Daoy (cell line): ENCODE data around the gene A4GALT. TPM values are rescaled to one million over a fixed set of nuclear protein-coding genes. Genes with fewer than 3 reads are reported as not detected.

Experiments
- DNase-seq: peaks from one replicate; pipeline ENCODE4 v3.0.0-alpha.2; 2015; ENCODE audit warnings: low read depth
- total RNA-seq: library from RNA; depleted of rRNA; stranded (reverse); fragments of >200 nt; shearing (Covaris generic); gene quantifications from 2 replicates; pipeline ENCODE4 v1.2.3, GENCODE V29; 2014

The A4GALT gene
- total RNA-seq, 1 experiment from 2014 or later = 3.5 TPM

DNA sequence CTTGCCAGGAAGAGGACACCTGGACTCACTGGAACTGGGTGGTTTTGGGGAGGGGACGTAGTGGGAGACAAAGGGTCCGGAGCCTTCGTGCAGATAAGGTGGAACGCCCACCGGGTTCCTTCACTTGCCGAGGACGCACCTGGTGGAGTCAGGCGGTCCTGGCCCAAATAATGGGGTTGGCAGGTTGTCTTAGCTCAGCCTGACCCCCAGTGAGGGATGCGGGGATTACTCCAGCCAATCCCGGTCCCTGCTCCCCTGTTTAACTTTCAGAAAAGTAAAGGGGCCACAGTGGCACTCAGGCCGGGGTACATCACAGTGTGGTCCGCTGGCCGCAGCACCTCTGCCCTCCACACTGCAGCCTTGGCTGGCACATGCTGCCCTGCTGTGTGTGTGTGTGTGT, 18.0 kb downstream of the A4GALT start:
- no peak for DNase-seq

DNA sequence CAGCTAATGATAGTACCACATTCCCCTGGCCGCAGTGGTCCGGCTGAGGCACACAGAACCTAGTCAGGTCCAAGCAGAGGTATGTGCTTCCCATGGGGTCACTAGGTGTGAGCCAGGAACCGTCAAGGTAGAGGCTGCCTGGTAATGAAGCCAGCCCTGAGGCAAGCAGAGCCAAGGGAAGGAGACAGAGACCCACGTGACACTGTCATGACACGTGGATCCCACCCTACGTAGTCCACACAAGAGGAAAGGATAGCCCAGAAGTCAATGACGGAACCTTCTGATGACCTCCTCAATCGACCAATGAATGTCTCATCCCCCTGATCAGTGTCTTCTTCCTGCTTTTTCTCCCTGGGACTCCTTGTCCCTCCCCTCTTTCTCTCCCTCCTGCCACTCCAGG, 19.0 kb downstream of the A4GALT start:
- DNase-seq = no peak

DNA sequence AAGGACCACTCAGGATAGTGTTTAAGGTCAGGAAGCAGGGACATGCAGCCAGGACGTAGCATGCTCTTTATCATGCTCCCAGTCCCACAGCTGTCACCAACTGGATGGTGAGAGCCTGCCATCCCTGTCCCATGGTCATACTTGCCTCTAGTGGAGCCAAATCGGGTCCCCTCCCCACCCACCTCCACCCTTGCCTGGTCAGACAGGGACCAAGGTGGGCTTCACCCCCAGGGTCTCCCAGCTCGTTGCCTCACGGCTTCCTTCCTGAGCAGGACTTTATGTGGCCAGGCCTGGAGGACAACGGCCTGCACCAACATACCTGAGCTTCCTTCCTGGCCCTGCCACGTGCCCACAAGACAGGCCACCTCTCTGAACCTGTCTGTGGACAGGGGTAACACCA, 19.8 kb downstream of the A4GALT start:
- no peak for DNase-seq

DNA sequence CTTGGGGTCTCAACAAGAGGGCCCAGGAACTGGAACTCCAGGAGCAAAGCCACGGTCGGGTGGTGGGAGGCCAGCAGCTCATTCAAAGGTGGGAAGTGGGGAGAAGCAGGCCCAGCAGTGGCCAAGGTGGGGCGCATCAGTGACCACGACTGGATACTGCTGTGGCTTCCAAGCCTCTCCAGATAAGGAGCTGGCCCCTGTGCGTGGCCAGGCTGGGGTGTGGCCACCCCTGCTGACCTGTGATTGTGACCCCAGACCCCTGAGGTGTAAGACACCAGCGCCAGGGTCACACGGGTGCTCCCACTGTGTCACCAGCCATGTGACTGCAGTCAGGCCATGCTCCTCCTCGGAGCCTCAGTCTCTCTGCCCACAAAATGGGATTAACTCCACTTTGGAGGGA, 20.3 kb downstream of the A4GALT start:
- DNase-seq = no peak

DNA sequence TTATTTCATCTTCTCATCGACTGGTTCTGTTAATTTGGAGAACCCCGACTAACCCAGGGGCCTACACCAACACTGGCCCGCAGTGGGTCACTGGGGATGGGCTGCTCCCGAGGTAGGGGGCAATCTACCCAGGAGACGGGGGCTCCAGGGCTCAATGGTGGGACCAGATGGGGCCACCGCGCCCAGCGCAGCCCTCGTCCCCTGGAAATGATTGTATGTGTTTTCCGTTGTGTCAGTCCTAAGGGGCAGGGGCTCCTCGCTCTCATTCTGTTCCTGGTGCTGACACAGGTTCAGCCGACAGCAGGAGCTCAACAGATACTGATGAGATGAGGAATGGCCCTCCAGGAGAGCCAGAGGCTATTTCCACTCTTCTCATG, 20.7 kb downstream of the A4GALT start:
- DNase-seq = no peak

DNA sequence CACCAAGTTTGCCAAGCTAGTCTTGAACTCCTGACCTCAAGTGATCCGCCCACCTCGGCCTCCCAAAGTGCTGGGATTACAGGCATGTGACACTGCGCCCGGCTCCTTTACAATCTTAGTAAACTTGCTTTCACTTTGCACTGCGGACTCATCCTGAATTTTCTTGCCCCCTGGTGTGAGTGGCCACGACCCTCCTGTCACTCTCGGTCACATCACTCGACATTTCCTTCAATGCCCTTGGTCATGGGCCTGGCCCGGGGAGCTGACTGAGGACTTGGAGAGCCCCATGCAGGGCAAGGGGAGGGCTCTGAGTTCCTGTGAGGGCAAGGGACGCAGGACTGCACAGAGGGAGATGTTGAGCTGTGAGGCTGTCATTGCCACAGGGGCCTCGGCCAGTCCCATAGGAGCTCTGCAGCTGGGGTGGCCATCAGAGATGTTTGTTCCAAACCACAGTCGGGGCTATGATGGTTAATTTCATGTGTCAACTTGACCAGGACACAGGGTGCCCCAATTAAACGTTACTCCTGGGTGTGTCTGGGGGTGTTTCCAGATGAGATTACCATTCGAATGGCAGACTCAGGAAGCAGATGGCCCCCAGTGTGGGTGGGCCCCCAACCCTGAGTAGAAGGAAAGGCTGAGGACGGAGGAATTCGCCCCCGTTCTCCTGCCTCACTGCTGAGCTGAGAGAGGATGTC, 21.2 kb downstream of the A4GALT start:
- no peak for DNase-seq

DNA sequence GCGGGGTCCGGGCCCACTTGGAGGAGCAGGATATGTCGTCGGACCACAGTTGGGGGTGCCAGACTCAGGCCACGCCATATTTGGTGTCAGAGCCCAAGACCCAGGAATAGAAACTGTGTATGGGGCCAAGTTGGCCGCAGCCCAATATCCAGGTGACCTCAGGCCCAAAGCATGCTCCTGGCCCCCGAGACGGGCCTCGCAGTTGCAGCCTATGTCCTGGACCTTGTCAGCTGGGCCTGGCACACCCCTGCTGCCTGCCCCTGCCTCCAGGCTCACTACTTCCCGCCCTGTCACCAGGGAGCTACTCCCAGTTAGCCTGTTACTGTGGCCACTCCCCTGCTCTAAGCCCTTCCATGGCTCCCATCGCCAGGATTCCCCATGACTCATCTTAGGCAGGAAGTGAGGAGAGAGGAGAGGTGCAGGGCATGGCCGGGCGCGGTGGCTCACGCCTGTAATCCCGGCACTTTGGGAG, 23.1 kb downstream of the A4GALT start:
- DNase-seq = peak; percentile 91

DNA sequence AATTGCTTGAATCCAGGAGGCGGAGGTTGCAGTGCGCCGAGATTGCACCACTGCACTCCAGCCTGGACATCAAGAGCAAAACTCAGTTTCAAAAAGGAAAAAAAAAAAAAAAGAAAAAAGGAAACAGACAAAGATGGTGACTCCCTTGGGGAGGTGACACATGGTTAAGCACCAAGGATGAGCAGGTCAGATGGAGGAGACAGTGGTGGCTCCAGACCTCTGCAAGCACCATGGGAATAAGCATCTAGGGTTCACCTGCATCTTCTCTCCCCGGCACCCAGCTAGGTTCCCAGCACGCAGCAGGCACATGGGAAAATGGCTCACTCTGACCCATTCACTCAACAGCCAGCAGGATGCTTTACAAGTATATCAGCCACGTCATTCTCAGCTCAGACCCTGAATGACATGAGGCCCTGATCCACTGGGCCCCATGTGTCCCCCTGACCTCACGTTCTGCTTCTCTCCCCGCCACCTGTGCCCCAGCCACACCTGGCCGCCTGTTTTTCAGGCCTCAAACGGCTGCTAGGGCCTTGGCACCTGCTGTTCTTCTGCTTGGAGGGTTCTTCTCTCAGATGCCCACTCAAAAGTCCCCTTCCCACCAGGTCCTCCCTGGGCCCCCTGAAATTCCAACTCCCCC, 24.2 kb downstream of the A4GALT start:
- DNase-seq = no peak

DNA sequence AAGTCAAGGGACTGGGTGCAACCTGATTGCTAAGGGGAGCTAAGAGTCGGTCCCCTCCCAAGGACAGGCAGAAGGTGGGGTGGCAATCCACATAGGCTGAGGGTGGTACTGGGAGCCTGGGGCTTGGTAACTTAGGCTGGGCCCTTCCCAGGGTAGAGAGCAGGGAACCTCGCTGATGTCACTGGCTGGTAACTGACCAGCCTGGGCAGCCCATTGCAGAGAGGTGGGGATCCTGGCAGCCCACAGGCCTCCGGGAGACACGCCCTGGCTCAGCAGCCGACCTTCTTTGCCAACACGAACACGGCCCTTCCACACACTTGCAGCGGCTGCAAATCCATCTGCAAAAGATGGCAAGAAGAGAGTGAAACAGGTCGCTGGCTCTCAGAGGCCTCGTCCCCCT, 25.4 kb downstream of the A4GALT start:
- DNase-seq = no peak

DNA sequence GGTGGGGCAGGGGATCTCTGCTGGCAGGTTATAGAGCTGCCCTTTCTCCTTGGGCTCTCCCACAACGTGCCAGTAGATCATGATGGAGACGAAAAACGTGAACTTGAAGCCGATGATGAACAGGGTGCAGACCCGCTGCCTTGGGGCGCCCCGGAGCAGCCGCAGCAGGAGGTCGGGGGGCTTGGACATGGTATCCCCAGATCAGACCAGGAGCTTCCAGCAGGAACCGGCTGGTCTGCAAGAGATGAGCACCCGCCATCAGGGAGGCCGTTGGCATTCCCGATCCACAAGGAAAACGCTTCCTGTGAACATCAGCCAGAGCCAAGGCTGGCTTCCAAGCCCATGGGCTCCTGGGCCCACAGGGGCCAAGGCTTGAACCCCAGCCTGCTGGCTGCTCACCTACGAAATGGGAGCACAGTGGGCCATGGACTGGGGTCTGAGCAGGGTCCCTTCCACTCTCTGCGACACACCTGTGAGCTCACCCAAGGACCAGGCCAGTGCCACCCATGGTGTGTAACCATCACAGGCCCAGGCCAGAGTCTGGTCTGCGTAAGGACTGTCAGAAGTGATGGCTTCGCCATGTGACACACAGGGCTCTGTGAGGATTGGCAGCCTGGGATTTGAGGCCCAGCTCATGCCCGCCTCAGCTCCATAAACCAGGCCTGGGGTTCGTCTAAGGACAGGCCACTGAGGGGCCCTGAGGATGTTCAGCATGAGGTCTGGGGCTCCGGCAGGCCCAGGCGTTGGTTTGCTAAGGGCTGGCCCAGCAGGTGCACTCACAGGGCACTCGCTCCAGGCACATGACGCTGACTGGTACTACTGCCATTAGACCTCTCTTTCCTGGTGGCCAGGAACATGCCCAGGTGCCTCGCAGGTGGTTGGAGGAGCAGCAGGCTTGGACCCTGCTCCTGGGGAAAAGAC, 26.6 kb downstream of the A4GALT start:
- no peak for DNase-seq

DNA sequence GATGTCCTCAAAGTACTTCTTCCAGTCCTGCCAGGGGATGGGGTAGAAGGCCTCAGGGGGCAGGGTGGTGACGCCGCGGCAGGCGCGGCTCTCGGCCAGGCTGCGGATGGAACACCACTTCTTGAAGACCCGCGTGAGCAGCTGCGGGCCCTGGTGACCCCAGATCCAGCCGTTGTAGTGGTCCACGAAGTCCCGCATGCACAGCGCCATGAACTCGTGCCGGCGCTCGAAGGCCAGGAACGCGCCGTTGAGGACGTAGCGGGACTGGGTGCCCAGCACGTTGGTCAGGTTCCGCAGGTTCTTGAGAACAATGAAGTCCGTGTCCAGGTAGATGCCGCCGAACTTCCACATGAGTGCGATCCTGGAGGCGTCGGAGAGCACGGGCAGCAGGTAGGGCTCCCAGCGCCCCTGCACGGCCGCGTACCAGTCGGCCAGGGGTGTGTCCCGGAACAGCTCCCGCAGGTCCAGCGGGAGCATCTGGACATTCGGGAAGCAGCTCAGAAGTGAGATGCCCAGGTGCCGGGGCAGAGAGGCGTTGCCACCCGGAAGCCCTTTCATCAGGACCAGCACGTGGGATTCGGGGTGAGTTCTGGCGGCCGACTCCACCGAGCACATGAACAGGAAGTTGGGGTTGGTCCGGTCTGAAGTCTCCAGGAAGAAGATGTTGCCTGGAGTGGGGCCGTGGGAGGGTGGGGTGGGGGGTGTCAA, 27.5 kb downstream of the A4GALT start:
- no peak for DNase-seq

DNA sequence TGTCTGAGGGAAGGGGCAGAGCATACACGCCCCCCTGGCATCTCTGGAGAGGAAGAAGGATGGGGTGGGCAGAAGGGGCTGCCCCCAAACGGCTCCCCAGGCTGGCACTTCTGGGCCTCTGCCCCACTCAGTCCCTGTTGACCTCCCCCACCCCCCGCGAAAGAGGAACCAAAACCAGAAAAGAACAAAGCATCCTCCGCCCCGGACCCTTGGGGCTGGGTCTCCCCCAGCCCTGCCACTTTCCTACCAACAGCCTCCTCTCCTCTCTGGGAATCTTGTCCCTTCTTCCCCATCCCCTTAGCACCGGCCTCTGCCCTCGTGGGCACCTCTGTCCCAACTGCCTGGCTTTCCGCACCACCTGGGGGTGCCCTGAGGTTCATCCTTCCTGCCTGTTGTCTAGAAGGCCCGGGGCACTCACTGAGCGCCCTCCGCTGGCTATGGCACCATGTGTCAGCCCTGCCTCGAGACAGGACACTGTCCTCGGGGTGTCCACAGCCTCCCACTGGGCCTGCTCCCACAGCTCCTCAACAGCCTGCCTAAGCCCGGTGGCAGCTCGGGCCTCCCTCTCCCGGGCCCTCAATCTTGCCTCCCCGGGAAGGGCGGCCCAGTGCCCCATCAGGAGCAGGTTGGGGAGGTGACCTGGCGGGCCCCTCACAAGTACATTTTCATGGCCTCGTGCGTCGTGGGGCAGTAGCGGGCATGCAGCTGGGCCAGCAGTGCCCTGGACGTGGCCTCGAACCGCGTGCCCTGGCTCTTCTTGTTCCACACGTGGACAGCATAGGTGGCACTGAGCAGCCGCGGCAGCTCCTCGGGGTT, 28.2 kb downstream of the A4GALT start:
- no peak for DNase-seq

DNA sequence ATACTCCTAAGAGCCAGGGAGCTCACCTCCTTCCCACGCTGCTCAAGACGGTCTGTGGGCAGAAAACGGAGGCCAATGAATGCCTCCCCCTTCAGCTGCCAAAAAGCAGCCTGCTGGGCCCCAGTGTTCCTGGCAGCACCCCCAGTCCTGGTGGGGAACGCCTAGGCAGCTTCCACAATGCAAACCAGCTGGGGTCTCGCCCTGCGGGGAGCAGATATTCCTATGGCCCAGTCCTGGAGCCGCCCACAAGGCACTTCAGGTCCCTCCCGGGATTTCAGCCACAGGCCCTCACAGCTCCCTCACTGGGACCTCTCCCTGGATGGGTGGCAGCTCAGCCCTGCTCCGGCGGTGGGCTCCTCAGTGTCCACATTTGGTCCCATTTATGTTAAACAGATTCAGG, 29.2 kb downstream of the A4GALT start:
- DNase-seq = no peak

DNA sequence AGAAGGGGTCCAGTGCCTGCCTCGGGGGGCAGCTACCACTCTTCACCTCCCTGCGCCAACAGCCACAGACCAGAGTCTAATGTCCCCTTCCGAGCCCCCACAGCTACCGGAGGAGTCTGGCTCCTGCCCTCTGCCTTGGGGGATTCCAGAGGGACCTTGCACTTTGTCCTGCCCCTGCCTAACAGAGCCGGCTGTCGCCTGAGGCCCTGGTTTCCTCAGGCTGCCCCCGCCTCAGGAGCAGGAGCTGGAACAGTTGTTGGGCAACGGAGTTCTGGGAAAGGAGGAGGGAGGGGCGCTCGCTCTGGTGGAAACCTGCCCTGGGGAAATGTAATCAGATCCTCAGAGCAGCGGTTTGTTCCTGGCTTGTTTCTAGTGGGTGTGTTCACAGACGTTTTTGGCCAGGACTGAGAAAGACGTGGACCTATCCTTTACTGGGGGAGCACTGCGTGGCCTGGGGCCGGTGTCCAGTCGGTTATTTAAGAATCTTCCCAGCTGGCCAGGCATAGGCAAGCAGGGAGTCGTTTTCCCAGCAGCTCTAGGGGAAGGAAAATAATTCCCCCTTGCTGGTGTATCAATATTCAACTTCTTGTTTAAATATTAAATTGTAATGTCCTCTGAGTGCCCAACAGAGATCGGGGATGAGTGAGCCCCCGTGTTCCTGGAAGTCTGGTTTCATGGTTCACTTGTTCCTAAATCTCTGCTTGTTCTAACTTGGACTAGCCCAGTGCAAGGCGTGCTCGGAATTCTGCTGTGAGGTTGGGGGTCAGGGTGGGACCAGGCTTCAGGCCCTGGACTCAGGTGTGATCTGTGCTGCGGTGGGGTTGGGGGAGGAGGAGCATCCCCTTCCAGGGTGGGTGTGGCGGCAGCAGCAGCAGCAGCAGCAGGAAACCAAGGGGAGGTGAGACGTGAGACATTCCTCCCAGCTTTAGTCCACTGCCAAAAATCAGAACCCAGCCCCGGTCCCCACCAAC, 32.1 kb downstream of the A4GALT start:
- peak; percentile 86 for DNase-seq

DNA sequence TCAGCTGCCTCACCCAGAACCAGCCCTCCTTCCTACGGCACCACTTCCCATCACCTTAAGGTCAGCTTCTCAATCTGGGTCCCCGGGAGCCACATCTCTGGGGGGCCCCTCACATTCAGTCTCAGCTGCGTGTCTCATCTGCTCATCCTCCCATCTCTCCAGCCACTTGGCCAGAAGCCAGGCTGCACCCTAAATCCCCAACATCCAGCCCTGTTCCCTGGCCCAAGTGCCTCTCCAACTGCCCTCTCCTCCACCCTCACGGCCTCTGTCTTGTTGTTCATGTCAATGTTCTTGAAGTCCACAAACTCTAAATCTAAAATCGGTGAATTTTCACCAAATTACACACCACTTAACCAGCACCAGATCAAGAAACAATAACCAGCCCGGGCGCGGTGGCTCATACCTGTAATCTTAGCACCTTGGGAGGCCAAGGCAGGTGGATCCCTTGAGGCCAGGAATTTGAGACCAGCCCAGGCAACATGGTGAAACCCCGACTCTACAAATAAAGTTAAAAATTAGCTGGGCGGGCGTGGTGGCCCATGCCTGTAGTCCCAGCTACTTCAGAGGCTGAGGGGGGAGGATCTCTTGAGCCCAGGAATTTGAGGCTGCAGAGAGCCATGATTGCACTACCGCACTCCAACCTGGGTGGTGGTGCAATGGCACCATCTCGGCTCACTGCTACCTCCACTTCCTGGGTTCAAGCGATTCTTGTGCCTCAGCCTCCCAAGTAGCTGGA, 33.7 kb downstream of the A4GALT start:
- no peak for DNase-seq

DNA sequence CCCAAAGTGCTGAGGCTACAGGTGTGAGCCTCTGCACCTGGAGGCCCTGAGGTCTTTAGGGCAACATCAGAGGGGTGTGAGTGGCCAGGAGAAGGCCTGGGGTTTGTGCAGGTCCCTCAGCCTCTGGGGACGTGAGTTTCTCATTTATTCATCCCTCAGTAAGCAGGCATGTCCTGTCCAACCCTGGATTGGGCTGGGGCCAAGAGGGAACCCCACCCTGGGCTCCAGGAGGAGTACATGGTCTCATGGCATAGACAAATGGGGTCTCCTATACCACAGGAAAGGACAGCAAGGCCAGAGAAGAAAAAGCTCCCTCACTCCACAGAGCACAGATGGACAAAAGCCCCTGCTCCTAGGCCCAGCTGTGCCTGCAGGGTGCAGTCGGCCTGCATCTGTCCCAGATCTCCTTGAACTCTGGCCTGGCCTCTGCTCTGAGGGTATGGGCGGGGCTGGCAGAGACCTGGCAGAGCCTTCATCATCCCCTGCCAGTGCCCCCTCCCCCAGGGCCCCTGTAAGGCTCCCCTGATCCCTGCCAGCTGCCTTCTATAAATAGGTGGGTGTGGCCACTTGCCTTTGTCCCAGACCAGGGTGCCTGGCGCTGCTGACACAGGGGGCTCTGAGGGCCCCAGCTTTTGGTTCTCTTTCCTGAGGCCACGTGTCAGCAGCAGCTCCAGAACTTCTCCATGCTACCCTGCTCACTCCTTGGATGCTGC, 34.6 kb downstream of the A4GALT start:
- DNase-seq = no peak

DNA sequence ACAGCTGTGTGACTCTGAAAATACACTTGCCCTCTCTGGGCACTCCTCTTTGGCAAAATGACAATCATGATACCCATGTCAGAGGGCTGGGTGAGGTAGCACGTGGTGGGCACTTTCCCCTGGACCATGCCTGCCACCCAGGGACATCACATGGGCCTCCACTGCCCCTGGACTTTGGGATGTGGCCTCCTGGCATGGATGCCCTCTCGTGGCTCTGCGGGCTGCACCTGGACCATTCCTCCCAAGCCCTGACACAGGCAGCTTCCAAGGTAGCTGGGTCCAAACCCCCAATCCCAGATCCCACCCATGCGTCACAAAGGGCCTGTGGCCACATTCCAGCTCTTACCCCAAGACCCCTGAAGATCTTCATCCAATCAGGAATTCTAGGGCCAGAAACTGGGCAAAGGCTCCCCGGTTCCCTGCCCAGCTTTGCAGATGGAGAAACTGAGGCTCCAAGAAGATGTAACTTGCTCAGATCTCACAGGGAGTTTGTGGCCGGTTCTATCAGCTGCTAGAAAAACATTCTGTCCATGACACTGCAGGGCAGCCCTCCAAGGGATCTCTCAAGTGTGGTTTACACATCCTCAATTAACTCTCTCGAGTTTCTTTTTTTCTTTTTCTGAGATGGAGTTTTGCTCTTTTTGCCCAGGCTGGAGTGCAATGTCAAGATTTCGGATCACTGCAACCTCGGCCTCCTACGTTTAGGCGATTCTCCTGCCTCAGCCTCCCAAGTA, 36.0 kb downstream of the A4GALT start:
- DNase-seq = no peak
